Subcutaneous adipose tissue (tissue), 4 donors: ENCODE measurements around the gene SMAD4. TPM values are rescaled to one million over a fixed set of nuclear protein-coding genes. Genes with fewer than 3 reads are reported as not detected.

ENCODE experiments used
- CTCF ChIP-seq: fragments of 450-650 bp; IDR thresholded peaks from one replicate; pipeline ENCODE4 v1.5.1; 2016; ENCODE audit warnings: low read depth, mild to moderate bottlenecking, control low read depth, antibody characterized with exemption, moderate library complexity
- total RNA-seq, 4 donors: library from RNA; depleted of rRNA; stranded (reverse); fragments of >200 nt; gene quantifications; one replicate each; pipeline ENCODE4 v1.1.0, GENCODE V29; 2016

Gene SMAD4
- total RNA-seq, 4 donors from 2014 or later = 73.1 to 89.3 (median 86.6) TPM

- TF ChIP-seq CTCF = no peak
These were observed 30.0 kb downstream of the SMAD4 start for GRCh38 chr18:51059969-51060368.

GRCh38 chr18:51064256-51064655 is 34.2 kb downstream of the SMAD4 start:
- no peak for TF ChIP-seq CTCF

- TF ChIP-seq CTCF = no peak
These were observed 36.3 kb downstream of the SMAD4 start for GRCh38 chr18:51066273-51066672.

GRCh38 chr18:51068105-51068504 is 38.1 kb downstream of the SMAD4 start:
- TF ChIP-seq CTCF = no peak

- TF ChIP-seq CTCF = no peak
These were observed 39.9 kb downstream of the SMAD4 start for GRCh38 chr18:51069885-51070284.

GRCh38 chr18:51070545-51070944 is 40.5 kb downstream of the SMAD4 start:
- no peak for TF ChIP-seq CTCF

- no peak for TF ChIP-seq CTCF
These were observed 42.7 kb downstream of the SMAD4 start for GRCh38 chr18:51072586-51073313.
